Eye (tissue), 1 donor: ENCODE results near the gene LMO7.
"Not testable (repeated sequence)": the region's sequence is repeated elsewhere in the genome, so short reads cannot be mapped to it uniquely, and the experiment has no call there.

Experiments used
- DNase-seq: peaks from one replicate; pipeline ENCODE4 v3.0.0-alpha.2; 2015

The LMO7 gene

GRCh38 chr13:75702476-75702875 is 66.3 kb downstream of the LMO7 start:
- DNase-seq = no peak

- DNase-seq = no peak
Observed at GRCh38 chr13:75703769-75704168, 67.6 kb downstream of the LMO7 start.

GRCh38 chr13:75704194-75704926 is 68.2 kb downstream of the LMO7 start:
- DNase-seq = peak; percentile 38

GRCh38 chr13:75704927-75705288 is 68.8 kb downstream of the LMO7 start:
- DNase-seq = peak; percentile 26

GRCh38 chr13:75705395-75705794 is 69.3 kb downstream of the LMO7 start:
- DNase-seq = no peak

GRCh38 chr13:75705908-75706307 is 69.8 kb downstream of the LMO7 start:
- no peak for DNase-seq

- DNase-seq = no peak
Observed at GRCh38 chr13:75713852-75714251, 77.7 kb downstream of the LMO7 start.

- peak; percentile 17 for DNase-seq
Observed at GRCh38 chr13:75715601-75716523, 79.7 kb downstream of the LMO7 start.

- DNase-seq = no peak
Observed at GRCh38 chr13:75717525-75717924, 81.4 kb downstream of the LMO7 start.

GRCh38 chr13:75721307-75721706 is 85.2 kb downstream of the LMO7 start:
- no peak for DNase-seq

- DNase-seq = no peak
Observed at GRCh38 chr13:75723901-75724300, 87.8 kb downstream of the LMO7 start.

- DNase-seq = no peak
Observed at GRCh38 chr13:75724752-75725517, 88.8 kb downstream of the LMO7 start.

GRCh38 chr13:75725736-75726135 is 89.6 kb downstream of the LMO7 start:
- DNase-seq = peak; percentile 17

GRCh38 chr13:75726306-75726705 is 90.2 kb downstream of the LMO7 start:
- DNase-seq = no peak

- not testable (repeated sequence) for DNase-seq
Observed at GRCh38 chr13:75733113-75733512, 97.0 kb downstream of the LMO7 start.

GRCh38 chr13:75736173-75736572 is 100.0 kb downstream of the LMO7 start:
- peak; percentile 15 for DNase-seq

GRCh38 chr13:75738841-75739240 is 102.7 kb downstream of the LMO7 start:
- no peak for DNase-seq

GRCh38 chr13:75739244-75739868 is 103.2 kb downstream of the LMO7 start:
- DNase-seq = no peak

GRCh38 chr13:75740031-75740430 is 103.9 kb downstream of the LMO7 start:
- DNase-seq = no peak

- DNase-seq = not testable (repeated sequence)
Observed at GRCh38 chr13:75743072-75743471, 106.9 kb downstream of the LMO7 start.

GRCh38 chr13:75744127-75744526 is 108.0 kb downstream of the LMO7 start:
- DNase-seq = no peak

GRCh38 chr13:75745387-75745786 is 109.3 kb downstream of the LMO7 start:
- DNase-seq = no peak

- DNase-seq = no peak
Observed at GRCh38 chr13:75748874-75749273, 112.7 kb downstream of the LMO7 start.
